ENCODE results near the gene NTSR2.

NTSR2 gene

DNA sequence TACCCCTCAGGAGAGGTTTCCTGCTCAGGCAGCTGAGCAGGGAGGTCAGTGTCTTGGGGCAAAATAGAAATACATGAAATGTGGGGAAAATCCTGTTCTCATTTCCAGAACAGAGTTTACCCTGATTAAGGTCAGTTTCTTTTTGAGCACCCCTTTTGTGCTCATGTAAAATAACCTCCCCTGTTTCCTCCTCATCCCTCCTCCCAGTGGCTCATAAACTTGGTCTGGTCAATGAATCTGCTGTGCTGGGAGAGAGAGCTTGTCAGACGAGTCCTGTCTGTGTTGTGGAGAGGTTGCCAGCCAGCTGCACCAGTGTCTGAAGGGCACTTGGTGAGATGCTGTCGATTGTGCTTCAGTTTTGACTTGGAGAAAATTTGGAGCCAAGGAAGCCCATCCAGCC lies 48.6 kb downstream of the NTSR2 start:
- no peak for DNase-seq

DNA sequence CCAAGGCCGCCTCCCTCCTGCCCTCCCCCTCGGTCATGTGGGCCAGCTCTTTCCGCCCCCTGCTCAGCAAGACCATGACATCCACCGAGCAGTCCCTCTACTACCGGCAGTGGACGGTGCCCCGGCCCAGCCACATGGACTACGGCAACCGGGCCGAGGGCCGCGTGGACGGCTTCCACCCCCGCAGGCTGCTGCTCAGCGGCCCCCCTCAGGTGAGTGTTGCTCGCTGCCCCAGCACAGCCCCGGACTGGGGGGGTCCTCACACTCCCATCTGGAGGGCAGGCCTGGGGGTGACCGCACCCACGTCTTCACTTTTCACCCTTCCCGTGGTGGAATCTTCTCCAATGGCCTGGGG lies 51.3 kb downstream of the NTSR2 start:
- DNase-seq = no peak

- DNase-seq = no peak
Observed at GRCh38 chr2:11617984-11618707, 51.8 kb downstream of the NTSR2 start.

GRCh38 chr2:11617527-11617926 lies 52.5 kb downstream of the NTSR2 start:
- no peak for DNase-seq

- DNase-seq = no peak
Observed at GRCh38 chr2:11616851-11617415, 53.1 kb downstream of the NTSR2 start.

GRCh38 chr2:11616097-11616687 lies 53.8 kb downstream of the NTSR2 start:
- DNase-seq = no peak

DNA sequence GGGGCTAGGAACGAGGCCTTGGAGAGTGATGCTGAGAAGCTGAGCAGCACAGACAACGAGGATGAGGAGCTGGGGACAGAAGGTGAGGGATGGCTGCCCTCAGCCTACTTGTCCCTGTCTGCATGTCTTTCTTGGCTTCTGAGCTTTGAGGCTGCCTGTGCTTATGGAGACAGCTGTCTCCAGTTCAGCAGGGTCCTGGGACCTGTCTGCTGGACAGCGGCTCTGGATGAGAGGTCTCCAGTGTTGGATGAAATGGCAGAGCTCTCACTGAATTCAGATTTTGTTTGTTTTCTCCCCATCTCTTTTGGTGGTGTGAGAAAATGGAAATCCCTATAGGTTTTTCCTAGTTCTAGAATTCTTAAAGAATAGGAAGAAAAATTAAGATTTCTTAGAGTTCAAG lies 54.8 kb downstream of the NTSR2 start:
- DNase-seq = no peak

DNA sequence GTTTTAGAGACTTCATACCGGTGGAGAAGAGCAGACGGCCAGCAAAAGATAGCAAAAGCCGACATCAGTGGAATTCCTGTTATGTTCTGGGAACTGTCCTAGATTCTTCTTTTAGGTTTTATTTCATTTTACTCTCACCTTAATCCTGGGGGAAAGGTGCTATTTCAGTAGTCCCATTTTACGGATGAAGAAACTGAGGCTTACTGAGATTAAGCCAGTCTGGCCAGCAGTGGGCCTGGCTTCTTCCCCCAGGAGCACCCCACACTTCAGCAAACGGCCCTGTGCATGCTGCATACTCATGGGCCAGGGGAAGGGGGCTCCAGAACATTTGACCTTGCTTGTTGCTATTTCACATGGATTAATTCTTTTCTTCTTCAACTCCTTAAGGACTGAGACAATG lies 56.7 kb downstream of the NTSR2 start:
- DNase-seq = no peak

GRCh38 chr2:11612553-11613215 lies 57.3 kb downstream of the NTSR2 start:
- no peak for DNase-seq

DNA sequence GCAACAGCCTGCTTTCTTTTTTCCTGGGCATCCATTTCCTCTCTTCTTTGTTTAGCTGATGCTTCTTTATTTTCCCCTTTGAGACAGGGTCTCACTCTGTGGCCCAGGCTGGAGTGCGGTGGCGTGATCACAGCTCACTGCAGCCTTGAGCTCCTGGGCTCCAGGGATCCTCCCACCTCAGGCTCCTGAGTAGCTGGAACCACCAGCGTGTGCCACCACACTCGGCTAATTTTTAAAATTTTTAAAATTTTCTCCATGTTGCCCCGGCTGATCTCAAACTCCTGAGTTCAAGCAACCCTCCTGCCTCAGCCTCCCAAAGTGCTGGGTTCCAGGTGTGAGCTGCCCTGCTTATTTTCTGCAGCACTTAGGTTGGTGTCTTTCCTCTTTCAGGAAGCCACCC lies 58.7 kb downstream of the NTSR2 start:
- DNase-seq = no peak

DNA sequence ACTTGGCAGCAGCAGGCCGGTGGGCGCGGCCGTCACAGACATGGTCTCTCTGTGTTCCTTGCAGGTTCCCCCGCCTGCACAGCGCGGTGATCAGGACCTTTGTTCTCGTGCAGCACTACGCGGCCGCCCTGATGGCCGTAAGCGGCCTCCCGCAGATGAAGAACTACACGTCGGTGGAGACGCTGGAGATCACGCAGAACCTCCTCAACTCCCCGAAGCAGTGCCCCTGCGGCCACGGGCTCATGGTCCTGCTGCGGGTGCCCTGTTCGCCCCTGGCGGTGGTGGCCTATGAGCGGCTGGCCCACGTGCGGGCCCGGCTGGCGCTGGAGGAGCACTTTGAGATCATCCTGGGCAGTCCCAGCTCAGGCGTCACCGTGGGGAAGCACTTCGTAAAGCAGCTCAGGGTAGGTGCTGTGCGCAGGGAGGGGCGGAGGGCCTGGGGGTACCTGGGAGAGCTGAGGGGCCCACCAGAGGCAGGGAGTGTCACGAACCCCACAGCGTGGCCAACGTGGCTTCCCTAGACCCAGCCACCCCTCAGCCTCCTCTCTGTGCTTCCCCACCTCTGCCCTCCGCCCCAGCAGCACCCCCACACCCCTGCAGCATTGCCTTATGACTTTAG lies 59.3 kb downstream of the NTSR2 start:
- no peak for DNase-seq
